Liver (tissue), 9 donors: ENCODE data around the gene SPSB2. TPM values are rescaled to one million over a fixed set of nuclear protein-coding genes. Genes with fewer than 3 reads are reported as not detected.

Experiments used
- DNase-seq: peaks from one replicate; pipeline ENCODE4 v3.0.0-alpha.2; 2017; ENCODE audit warnings: low spot score
- H3K27ac ChIP-seq, 2 donors: one replicate each; pipeline ENCODE4 v1.7.0; 2013; ENCODE audit warnings: inconsistent platforms in 2 of 2, low read length in 2 of 2, control low read depth in 1 of 2, low read depth in 1 of 2, mild to moderate bottlenecking in 1 of 2
- H3K27me3 ChIP-seq, 4 donors: one replicate each; pipeline versions ENCODE4 v1.6.1 to v1.7.0; 2013; ENCODE audit warnings: low read length in 3 of 4, inconsistent platforms in 1 of 4, mild to moderate bottlenecking in 1 of 4, moderate library complexity in 1 of 4; ENCODE audit not compliant: control insufficient read depth in 4 of 4, insufficient read depth in 4 of 4
- H3K36me3 ChIP-seq, 4 donors: one replicate each; pipeline versions ENCODE4 v1.6.1 to v1.7.0; 2013; ENCODE audit warnings: low read length in 3 of 4, mild to moderate bottlenecking in 3 of 4, low read depth in 1 of 4, moderate library complexity in 1 of 4; ENCODE audit not compliant: control insufficient read depth in 4 of 4, insufficient read depth in 3 of 4
- H3K4me1 ChIP-seq, 4 donors: one replicate each; pipeline versions ENCODE4 v1.6.1 to v1.7.0; 2013; ENCODE audit warnings: low read length in 3 of 4, mild to moderate bottlenecking in 3 of 4, moderate library complexity in 1 of 4; ENCODE audit not compliant: control insufficient read depth in 4 of 4, insufficient read depth in 4 of 4
- H3K4me3 ChIP-seq, 3 donors: one replicate each; pipeline versions ENCODE4 v1.6.1 to v1.7.0; 2013; ENCODE audit warnings: low read length in 3 of 3, control low read depth in 1 of 3, low read depth in 1 of 3, mild to moderate bottlenecking in 1 of 3
- H3K9ac ChIP-seq, 2 donors: one replicate each; pipeline ENCODE4 v1.7.0; 2013; ENCODE audit warnings: low read length in 2 of 2, mild to moderate bottlenecking in 2 of 2, moderate library complexity in 2 of 2, control low read depth in 1 of 2, low read depth in 1 of 2
- H3K9me3 ChIP-seq, 4 donors: one replicate each; pipeline versions ENCODE4 v1.6.1 to v1.7.0; 2013; ENCODE audit warnings: low read length in 3 of 4; ENCODE audit not compliant: control insufficient read depth in 4 of 4
- EGR1 ChIP-seq, 2 donors: IDR thresholded peaks; 2 replicates each; pipeline ENCODE4 v1.6.1; 2016 to 2018; ENCODE audit warnings: antibody characterized with exemption in 2 of 2, low read depth in 2 of 2
- FOXA1 ChIP-seq: IDR thresholded peaks from 2 replicates; pipeline ENCODE4 v1.6.1; 2016; ENCODE audit warnings: antibody characterized with exemption
- FOXA2 ChIP-seq: IDR thresholded peaks from 2 replicates; pipeline ENCODE4 v1.6.1; 2016; ENCODE audit warnings: antibody characterized with exemption
- GABPA ChIP-seq, 2 donors: IDR thresholded peaks in 1 of 2; conservative IDR thresholded peaks in 1 of 2; 2 replicates each; pipeline ENCODE4 v1.6.1; 2016; ENCODE audit warnings: antibody characterized with exemption in 2 of 2, mild to moderate bottlenecking in 1 of 2, moderate library complexity in 1 of 2
- HNF4A ChIP-seq, 2 donors: conservative IDR thresholded peaks; 2 replicates each; pipeline ENCODE4 v1.6.1; 2016; ENCODE audit warnings: antibody characterized with exemption in 2 of 2, mild to moderate bottlenecking in 2 of 2
- HNF4G ChIP-seq: IDR thresholded peaks from 2 replicates; pipeline ENCODE4 v1.6.1; 2016; ENCODE audit warnings: antibody characterized with exemption
- JUND ChIP-seq, 2 donors: IDR thresholded peaks; 2 replicates each; pipeline ENCODE4 v1.6.1; 2016; ENCODE audit warnings: antibody characterized with exemption in 2 of 2
- NR2F2 ChIP-seq: IDR thresholded peaks from 2 replicates; pipeline ENCODE4 v1.6.1; 2016; ENCODE audit warnings: antibody characterized with exemption
- RAD21 ChIP-seq, 2 donors: IDR thresholded peaks; 2 replicates each; pipeline ENCODE4 v1.6.1; 2016; ENCODE audit warnings: antibody characterized with exemption in 2 of 2, mild to moderate bottlenecking in 2 of 2
- RXRA ChIP-seq, 2 donors: IDR thresholded peaks; 2 replicates each; pipeline ENCODE4 v1.6.1; 2017 to 2018; ENCODE audit warnings: antibody characterized with exemption in 2 of 2, mild to moderate bottlenecking in 1 of 2
- SP1 ChIP-seq: IDR thresholded peaks from 2 replicates; pipeline ENCODE4 v1.6.1; 2018; ENCODE audit warnings: antibody characterized with exemption, mild to moderate bottlenecking
- TAF1 ChIP-seq: conservative IDR thresholded peaks from 2 replicates; pipeline ENCODE4 v1.6.1; 2016; ENCODE audit warnings: antibody characterized with exemption, mild to moderate bottlenecking
- YY1 ChIP-seq: IDR thresholded peaks from 2 replicates; pipeline ENCODE4 v1.6.1; 2016; ENCODE audit warnings: antibody characterized with exemption, mild to moderate bottlenecking
- WGBS: extraction: QIAGEN DNeasy Blood & Tissue Kit; methylation state at CpG from one replicate; pipeline ENCODE4 v1.1.7; 2013; 5-methylcytosine and 5-hydroxymethylcytosine counted together
- polyA plus RNA-seq, 2 donors: library from polyadenylated mRNA; stranded (reverse) in 1 of 2; unstranded in 1 of 2; fragments of 200-250 nt in 1 of 2; fragments of >200 nt in 1 of 2; fragmentation: Nextera tagmentation in 1 of 2; extraction: Ambion mirVana in 1 of 2; gene quantifications; one replicate each; pipeline versions ENCODE4 v1.2.1 to v1.2.3, GENCODE V29; 2013 to 2015
- total RNA-seq, 2 donors: library from RNA; depleted of rRNA; stranded (reverse); fragments of >200 nt; gene quantifications; one replicate each; pipeline ENCODE4 v1.2.3, GENCODE V29; 2014
- TF ChIP-seq, protein P1 (sequence below): IDR thresholded peaks from 2 replicates; pipeline ENCODE4 v1.6.1; 2016; ENCODE audit warnings: antibody characterized with exemption
- TF ChIP-seq, protein P2 (sequence below): IDR thresholded peaks from 2 replicates; pipeline ENCODE4 v1.6.1; 2016; ENCODE audit warnings: antibody characterized with exemption, mild to moderate bottlenecking
- TF ChIP-seq, protein P3 (sequence below): fragments of 150-350 bp; IDR thresholded peaks from 2 replicates; pipeline ENCODE4 v1.5.1; 2017; ENCODE audit warnings: improper control_type of control experiment, low read depth, low read length; ENCODE audit not compliant: missing input control
- TF ChIP-seq, protein P4 (sequence below): IDR thresholded peaks from 2 replicates; pipeline ENCODE4 v1.6.1; 2016; ENCODE audit warnings: antibody characterized with exemption
- TF ChIP-seq, protein P5 (sequence below): IDR thresholded peaks from 2 replicates; pipeline ENCODE4 v1.6.1; 2016; ENCODE audit warnings: antibody characterized with exemption
- donor health status: healthy.
- donor health status: healthy.
- donor health status: healthy.
- donor health status: healthy.
- donor health status: healthy.

SPSB2 gene
- total and polyA plus RNA-seq, 4 donors = 3.2 to 4.6 (median 4.1) TPM

DNA sequence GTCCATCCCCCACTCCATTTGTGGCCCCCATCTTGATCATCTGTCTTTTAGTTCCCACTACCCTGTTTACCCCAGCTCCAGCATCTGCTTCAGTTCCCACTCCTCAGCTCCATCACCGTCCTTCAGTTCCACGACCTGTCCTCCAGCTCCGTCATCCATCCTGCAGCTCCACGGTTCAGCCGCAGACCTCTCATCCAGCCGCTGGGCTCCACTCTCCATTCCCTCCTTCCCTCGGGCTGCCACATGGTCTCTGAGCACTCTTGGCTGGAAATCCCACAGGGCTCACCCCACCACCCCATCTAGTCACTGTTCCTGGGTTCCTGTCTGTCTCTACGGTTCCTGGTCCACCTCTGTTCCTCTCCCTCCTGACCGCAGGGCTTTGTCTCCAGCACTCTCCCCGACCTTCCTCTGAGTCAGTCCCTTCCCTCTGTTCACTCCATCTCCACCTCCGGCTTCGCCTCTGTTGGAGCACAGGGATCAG lies 48.2 kb downstream of the SPSB2 start:
- Histone ChIP-seq H3K36me3 (no peaks in the 10 kb centered on the region), H3K9me3 (no peaks in the 10 kb centered on the region), H3K27me3 (peaks cover 0 to 2% (median 0%) of the 10 kb centered on the region in 4 donors), H3K4me3 (no peak overlapping the region), H3K27ac (no peak overlapping the region), H3K4me1 (peaks cover 10 to 38% (median 22%) of the 10 kb centered on the region in 4 donors), H3K9ac (no peak overlapping the region)
- no peak for DNase-seq
- TF ChIP-seq, protein P1, sequence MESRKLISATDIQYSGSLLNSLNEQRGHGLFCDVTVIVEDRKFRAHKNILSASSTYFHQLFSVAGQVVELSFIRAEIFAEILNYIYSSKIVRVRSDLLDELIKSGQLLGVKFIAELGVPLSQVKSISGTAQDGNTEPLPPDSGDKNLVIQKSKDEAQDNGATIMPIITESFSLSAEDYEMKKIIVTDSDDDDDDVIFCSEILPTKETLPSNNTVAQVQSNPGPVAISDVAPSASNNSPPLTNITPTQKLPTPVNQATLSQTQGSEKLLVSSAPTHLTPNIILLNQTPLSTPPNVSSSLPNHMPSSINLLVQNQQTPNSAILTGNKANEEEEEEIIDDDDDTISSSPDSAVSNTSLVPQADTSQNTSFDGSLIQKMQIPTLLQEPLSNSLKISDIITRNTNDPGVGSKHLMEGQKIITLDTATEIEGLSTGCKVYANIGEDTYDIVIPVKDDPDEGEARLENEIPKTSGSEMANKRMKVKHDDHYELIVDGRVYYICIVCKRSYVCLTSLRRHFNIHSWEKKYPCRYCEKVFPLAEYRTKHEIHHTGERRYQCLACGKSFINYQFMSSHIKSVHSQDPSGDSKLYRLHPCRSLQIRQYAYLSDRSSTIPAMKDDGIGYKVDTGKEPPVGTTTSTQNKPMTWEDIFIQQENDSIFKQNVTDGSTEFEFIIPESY = no peak
- TF ChIP-seq SP1 = no peak
- no peak for TF ChIP-seq RXRA (IDR thresholded peaks at IDR 0.05)
- TF ChIP-seq EGR1 (IDR thresholded peaks at IDR 0.05; ENCODE audit: low read depth in 2 of 2) = no peak
- TF ChIP-seq, protein P2, sequence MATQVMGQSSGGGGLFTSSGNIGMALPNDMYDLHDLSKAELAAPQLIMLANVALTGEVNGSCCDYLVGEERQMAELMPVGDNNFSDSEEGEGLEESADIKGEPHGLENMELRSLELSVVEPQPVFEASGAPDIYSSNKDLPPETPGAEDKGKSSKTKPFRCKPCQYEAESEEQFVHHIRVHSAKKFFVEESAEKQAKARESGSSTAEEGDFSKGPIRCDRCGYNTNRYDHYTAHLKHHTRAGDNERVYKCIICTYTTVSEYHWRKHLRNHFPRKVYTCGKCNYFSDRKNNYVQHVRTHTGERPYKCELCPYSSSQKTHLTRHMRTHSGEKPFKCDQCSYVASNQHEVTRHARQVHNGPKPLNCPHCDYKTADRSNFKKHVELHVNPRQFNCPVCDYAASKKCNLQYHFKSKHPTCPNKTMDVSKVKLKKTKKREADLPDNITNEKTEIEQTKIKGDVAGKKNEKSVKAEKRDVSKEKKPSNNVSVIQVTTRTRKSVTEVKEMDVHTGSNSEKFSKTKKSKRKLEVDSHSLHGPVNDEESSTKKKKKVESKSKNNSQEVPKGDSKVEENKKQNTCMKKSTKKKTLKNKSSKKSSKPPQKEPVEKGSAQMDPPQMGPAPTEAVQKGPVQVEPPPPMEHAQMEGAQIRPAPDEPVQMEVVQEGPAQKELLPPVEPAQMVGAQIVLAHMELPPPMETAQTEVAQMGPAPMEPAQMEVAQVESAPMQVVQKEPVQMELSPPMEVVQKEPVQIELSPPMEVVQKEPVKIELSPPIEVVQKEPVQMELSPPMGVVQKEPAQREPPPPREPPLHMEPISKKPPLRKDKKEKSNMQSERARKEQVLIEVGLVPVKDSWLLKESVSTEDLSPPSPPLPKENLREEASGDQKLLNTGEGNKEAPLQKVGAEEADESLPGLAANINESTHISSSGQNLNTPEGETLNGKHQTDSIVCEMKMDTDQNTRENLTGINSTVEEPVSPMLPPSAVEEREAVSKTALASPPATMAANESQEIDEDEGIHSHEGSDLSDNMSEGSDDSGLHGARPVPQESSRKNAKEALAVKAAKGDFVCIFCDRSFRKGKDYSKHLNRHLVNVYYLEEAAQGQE = no peak
- TF ChIP-seq, protein P3, sequence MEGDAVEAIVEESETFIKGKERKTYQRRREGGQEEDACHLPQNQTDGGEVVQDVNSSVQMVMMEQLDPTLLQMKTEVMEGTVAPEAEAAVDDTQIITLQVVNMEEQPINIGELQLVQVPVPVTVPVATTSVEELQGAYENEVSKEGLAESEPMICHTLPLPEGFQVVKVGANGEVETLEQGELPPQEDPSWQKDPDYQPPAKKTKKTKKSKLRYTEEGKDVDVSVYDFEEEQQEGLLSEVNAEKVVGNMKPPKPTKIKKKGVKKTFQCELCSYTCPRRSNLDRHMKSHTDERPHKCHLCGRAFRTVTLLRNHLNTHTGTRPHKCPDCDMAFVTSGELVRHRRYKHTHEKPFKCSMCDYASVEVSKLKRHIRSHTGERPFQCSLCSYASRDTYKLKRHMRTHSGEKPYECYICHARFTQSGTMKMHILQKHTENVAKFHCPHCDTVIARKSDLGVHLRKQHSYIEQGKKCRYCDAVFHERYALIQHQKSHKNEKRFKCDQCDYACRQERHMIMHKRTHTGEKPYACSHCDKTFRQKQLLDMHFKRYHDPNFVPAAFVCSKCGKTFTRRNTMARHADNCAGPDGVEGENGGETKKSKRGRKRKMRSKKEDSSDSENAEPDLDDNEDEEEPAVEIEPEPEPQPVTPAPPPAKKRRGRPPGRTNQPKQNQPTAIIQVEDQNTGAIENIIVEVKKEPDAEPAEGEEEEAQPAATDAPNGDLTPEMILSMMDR = no peak
- TF ChIP-seq RAD21 (IDR thresholded peaks at IDR 0.05) = no peak
- no peak for TF ChIP-seq FOXA2
- TF ChIP-seq YY1 = no peak
- TF ChIP-seq FOXA1 = no peak
- TF ChIP-seq, protein P4, sequence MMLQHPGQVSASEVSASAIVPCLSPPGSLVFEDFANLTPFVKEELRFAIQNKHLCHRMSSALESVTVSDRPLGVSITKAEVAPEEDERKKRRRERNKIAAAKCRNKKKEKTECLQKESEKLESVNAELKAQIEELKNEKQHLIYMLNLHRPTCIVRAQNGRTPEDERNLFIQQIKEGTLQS = no peak
- no peak for TF ChIP-seq TAF1
- TF ChIP-seq NR2F2 = no peak
- no peak for TF ChIP-seq JUND (IDR thresholded peaks at IDR 0.05)
- TF ChIP-seq, protein P5, sequence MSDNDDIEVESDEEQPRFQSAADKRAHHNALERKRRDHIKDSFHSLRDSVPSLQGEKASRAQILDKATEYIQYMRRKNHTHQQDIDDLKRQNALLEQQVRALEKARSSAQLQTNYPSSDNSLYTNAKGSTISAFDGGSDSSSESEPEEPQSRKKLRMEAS = no peak
- TF ChIP-seq HNF4A (conservative IDR thresholded peaks at IDR 0.05) = no peak
- no peak for TF ChIP-seq HNF4G
- no peak for TF ChIP-seq GABPA (IDR thresholded peaks at IDR 0.05 in 1 of 2, conservative IDR thresholded peaks at IDR 0.05 in 1 of 2)
- 58% methylated on average over 12 of the region's 12 CpGs for WGBS
